H1 (cell line): Measurements from ENCODE around the gene RASAL2. TPM values are rescaled to one million over a fixed set of nuclear protein-coding genes. Genes with fewer than 3 reads are reported as not detected.

Source experiments
- CTCF ChIA-PET: fragments of 300-600 bp; sonication (Branson Sonifier 250); formaldehyde crosslinking; loops from one replicate; lab custom pipeline; 2021; ENCODE audit not compliant: partially characterized antibody; lab: Charles Lee
- POLR2A ChIA-PET: fragments of 300-600 bp; sonication (Branson Sonifier 250); formaldehyde crosslinking; loops from one replicate; lab custom pipeline; 2021; ENCODE audit warnings: inconsistent platforms; ENCODE audit not compliant: partially characterized antibody; lab: Charles Lee
- DNase-seq, 2 experiments: peaks; one replicate each; pipeline versions ENCODE4 v3.0.0 to v3.0.0-alpha.2; 2010 to 2022; ENCODE audit warnings: low spot score in 2 of 2, low read depth in 1 of 2, mixed read lengths in 1 of 2
- FAIRE-seq: peaks from 2 replicates; lab custom pipeline; 2011; peaks lifted over from hg19 to GRCh38; lab: Jason Lieb, UNC
- H2AFZ ChIP-seq: 2 replicates; pipeline ENCODE4 v1.8.1; 2012; ENCODE audit warnings: low read length, inconsistent platforms
- H2AK5ac ChIP-seq: 2 replicates; pipeline ENCODE4 v1.6.1; 2013; ENCODE audit warnings: low read depth, low read length
- H2BK120ac ChIP-seq: replicated peaks from 2 replicates; pipeline ENCODE3; 2013; ENCODE audit warnings: low read depth, low read length, inconsistent platforms
- H2BK12ac ChIP-seq: 2 replicates; pipeline ENCODE4 v1.6.1; 2013; ENCODE audit warnings: low read depth, low read length
- H2BK15ac ChIP-seq: 2 replicates; pipeline ENCODE4 v1.6.1; 2013; ENCODE audit warnings: low read length
- H2BK20ac ChIP-seq: 2 replicates; pipeline ENCODE4 v1.6.1; 2013; ENCODE audit warnings: low read length
- H2BK5ac ChIP-seq: 2 replicates; pipeline ENCODE4 v1.6.1; 2013; ENCODE audit warnings: low read depth, low read length
- H3K14ac ChIP-seq: 2 replicates; pipeline ENCODE4 v1.6.1; 2013; ENCODE audit warnings: inconsistent platforms; ENCODE audit not compliant: insufficient read length
- H3K18ac ChIP-seq: 2 replicates; pipeline ENCODE4 v1.6.1; 2013; ENCODE audit warnings: low read length; ENCODE audit errors: extremely low read depth
- H3K23ac ChIP-seq: 2 replicates; pipeline ENCODE4 v1.6.1; 2013; ENCODE audit warnings: inconsistent platforms; ENCODE audit not compliant: insufficient read length
- H3K23me2 ChIP-seq: 2 replicates; pipeline ENCODE4 v1.6.1; 2013; ENCODE audit warnings: low read depth, low read length
- H3K27ac ChIP-seq: 2 replicates; pipeline ENCODE4 v1.6.1; 2011; ENCODE audit warnings: low read depth, low read length, inconsistent platforms
- H3K27me3 ChIP-seq, 4 experiments: replicated peaks in 1 of 4; 1 replicate in 1 of 4; 2 replicates in 3 of 4; pipeline versions ENCODE4 v1.6.1 to v1.8.1; 2011 to 2013; ENCODE audit warnings: low read length in 3 of 4, mild to moderate bottlenecking in 3 of 4, inconsistent platforms in 2 of 4, mixed read lengths in 2 of 4, moderate library complexity in 1 of 4; ENCODE audit not compliant: control insufficient read depth in 3 of 4, insufficient read depth in 3 of 4; ENCODE audit errors: extremely low read depth in 1 of 4
- H3K36me3 ChIP-seq, 4 experiments: 2 replicates each; pipeline versions ENCODE4 v1.6.1 to v1.8.1; 2011 to 2013; ENCODE audit warnings: mild to moderate bottlenecking in 4 of 4, low read length in 3 of 4, moderate library complexity in 2 of 4, control low read depth in 1 of 4, inconsistent platforms in 1 of 4; ENCODE audit not compliant: insufficient read depth in 4 of 4, control insufficient read depth in 2 of 4
- H3K4ac ChIP-seq: replicated peaks from 2 replicates; pipeline ENCODE3; 2013; ENCODE audit warnings: low read length, low read depth, mixed read lengths, inconsistent platforms; ENCODE audit not compliant: insufficient read length
- H3K4me1 ChIP-seq, 4 experiments: replicated peaks in 1 of 4; 1 replicate in 1 of 4; 2 replicates in 3 of 4; pipeline versions ENCODE4 v1.6.1 to v1.8.1; 2011 to 2013; ENCODE audit warnings: low read length in 3 of 4, inconsistent platforms in 2 of 4, mixed read lengths in 1 of 4; ENCODE audit not compliant: insufficient read depth in 4 of 4, control insufficient read depth in 3 of 4
- H3K4me2 ChIP-seq, 2 experiments: 2 replicates each; pipeline versions ENCODE4 v1.6.1 to v1.8.1; 2011 to 2013; ENCODE audit warnings: low read depth in 2 of 2, low read length in 2 of 2, control low read depth in 1 of 2, inconsistent platforms in 1 of 2, mild to moderate bottlenecking in 1 of 2; ENCODE audit not compliant: insufficient read depth in 1 of 2
- H3K4me3 ChIP-seq, 4 experiments: fragments of 200-600, 300-600 bp in 1 of 4; sonication (generic), shearing (Covaris generic), sonication (Bioruptor Twin) in 1 of 4; 2 replicates each; pipeline versions ENCODE4 v1.5.1 to v1.8.1; 2011 to 2016; ENCODE audit warnings: low read length in 4 of 4, low read depth in 3 of 4, control low read depth in 2 of 4, inconsistent platforms in 2 of 4, mild to moderate bottlenecking in 2 of 4, mixed read lengths in 1 of 4, moderate library complexity in 1 of 4; ENCODE audit not compliant: insufficient read depth in 2 of 4; ENCODE audit errors: extremely low read depth in 1 of 4
- H3K56ac ChIP-seq: replicated peaks from 2 replicates; pipeline ENCODE3; 2013; ENCODE audit warnings: low read depth, mild to moderate bottlenecking, mixed read lengths, low read length, inconsistent platforms; ENCODE audit not compliant: insufficient read length
- H3K79me1 ChIP-seq: 2 replicates; pipeline ENCODE4 v1.6.1; 2013; ENCODE audit warnings: low read depth, low read length, control low read depth
- H3K79me2 ChIP-seq, 2 experiments: 2 replicates each; pipeline versions ENCODE4 v1.6.1 to v1.8.1; 2012 to 2013; ENCODE audit warnings: low read length in 2 of 2, mild to moderate bottlenecking in 2 of 2, inconsistent platforms in 1 of 2; ENCODE audit not compliant: insufficient read depth in 2 of 2, control insufficient read depth in 1 of 2
- H3K9ac ChIP-seq, 4 experiments: replicated peaks in 1 of 4; 1 replicate in 1 of 4; 2 replicates in 3 of 4; pipeline versions ENCODE4 v1.6.1 to v1.8.1; 2011 to 2013; ENCODE audit warnings: low read depth in 3 of 4, low read length in 3 of 4, control low read depth in 2 of 4, mild to moderate bottlenecking in 2 of 4, moderate library complexity in 2 of 4, inconsistent platforms in 1 of 4; ENCODE audit errors: extremely low read depth in 1 of 4
- H3K9me3 ChIP-seq, 2 experiments: 2 replicates each; pipeline versions ENCODE4 v1.6.1 to v1.8.1; 2012 to 2013; ENCODE audit warnings: mild to moderate bottlenecking in 2 of 2, moderate library complexity in 2 of 2, control low read depth in 1 of 2, inconsistent platforms in 1 of 2, low read depth in 1 of 2, low read length in 1 of 2, mixed read lengths in 1 of 2; ENCODE audit not compliant: insufficient read depth in 2 of 2
- H4K20me1 ChIP-seq, 2 experiments: replicated peaks in 1 of 2; 2 replicates each; pipeline versions ENCODE3 to v1.8.1; 2011 to 2013; ENCODE audit warnings: inconsistent platforms in 2 of 2, low read length in 2 of 2, mild to moderate bottlenecking in 1 of 2; ENCODE audit not compliant: insufficient read depth in 2 of 2, control insufficient read depth in 1 of 2
- H4K5ac ChIP-seq: 2 replicates; pipeline ENCODE4 v1.6.1; 2013; ENCODE audit warnings: low read length, low read depth, mixed read lengths, inconsistent platforms; ENCODE audit not compliant: insufficient read length
- H4K8ac ChIP-seq: 2 replicates; pipeline ENCODE4 v1.8.0; 2013; ENCODE audit warnings: mild to moderate bottlenecking, moderate library complexity, low read length, inconsistent platforms; ENCODE audit not compliant: insufficient read depth; ENCODE audit errors: extremely low read depth
- H4K91ac ChIP-seq: replicated peaks from 2 replicates; pipeline ENCODE3; 2013; ENCODE audit warnings: low read length, mixed read lengths, inconsistent platforms; ENCODE audit not compliant: insufficient read length
- ATF2 ChIP-seq: IDR thresholded peaks from 2 replicates; pipeline ENCODE4 v1.6.1; 2012; ENCODE audit warnings: low read length, inconsistent platforms
- CEBPB ChIP-seq: IDR thresholded peaks from 2 replicates; pipeline ENCODE4 v1.6.1; 2012; ENCODE audit warnings: low read depth, low read length
- HDAC6 ChIP-seq: IDR thresholded peaks from one replicate; pipeline ENCODE4 v1.7.1; 2012; ENCODE audit warnings: low read depth, mild to moderate bottlenecking, inconsistent platforms, low read length, moderate library complexity
- MAFK ChIP-seq: IDR thresholded peaks from 2 replicates; pipeline ENCODE4 v1.6.1; 2012; ENCODE audit warnings: low read depth, mild to moderate bottlenecking, improper control_type of control experiment, low read length
- RBBP5 ChIP-seq: IDR thresholded peaks from 2 replicates; pipeline ENCODE4 v1.7.1; 2012; ENCODE audit warnings: low read depth, mild to moderate bottlenecking, inconsistent platforms, low read length, moderate library complexity, borderline replicate concordance
- RFX5 ChIP-seq: IDR thresholded peaks from 2 replicates; pipeline ENCODE4 v1.6.1; 2011; ENCODE audit warnings: low read depth, low read length, improper control_type of control experiment, borderline replicate concordance
- SP1 ChIP-seq: IDR thresholded peaks from 2 replicates; pipeline ENCODE4 v1.6.1; 2011; ENCODE audit warnings: low read depth, low read length
- TCF12 ChIP-seq: IDR thresholded peaks from 2 replicates; pipeline ENCODE4 v1.6.1; 2011; ENCODE audit warnings: low read depth, mild to moderate bottlenecking, low read length
- WGBS, 2 experiments: shearing (Covaris generic) in 1 of 2; methylation state at CpG; one replicate each; pipeline versions ENCODE4 v1.1.6 to v1.1.7; 2013 to 2015; ENCODE audit warnings: low lambda C conversion rate in 2 of 2, mixed read lengths in 2 of 2, inconsistent platforms in 1 of 2, low coverage in 1 of 2, missing lambda C conversion rate in 1 of 2; ENCODE audit not compliant: insufficient replicate concordance in 2 of 2, insufficient coverage in 1 of 2, insufficient read length in 1 of 2; ENCODE audit errors: extremely low coverage in 1 of 2, missing lambda C conversion rate in 1 of 2; 5-methylcytosine and 5-hydroxymethylcytosine counted together
- polyA plus RNA-seq, 7 experiments: library from polyadenylated mRNA; depleted of rRNA in 3 of 7; stranded (reverse) in 5 of 7; unstranded in 2 of 7; fragments of >200 nt in 5 of 7; fragments of 200-250 nt in 2 of 7; gene quantifications; 1 replicate in 5 of 7; 2 replicates in 1 of 7; 4 replicates in 1 of 7; pipeline versions ENCODE4 v1.2.1 to v1.2.3, GENCODE V29; 2011 to 2013; ENCODE audit warnings: missing spikeins in 2 of 7, mixed read lengths in 2 of 7
- total RNA-seq: library from RNA; stranded (reverse); fragmentation: NEBNext Ultra II Directional; extraction: Animal tissue kit (Norgen Biotek cat#: 25700); gene quantifications from 2 replicates; pipeline ENCODE4 v1.2.1, GENCODE V29; 2021
- TF ChIP-seq, protein P1 (sequence below): IDR thresholded peaks from 2 replicates; pipeline ENCODE4 v1.6.1; 2011; ENCODE audit warnings: low read depth, mild to moderate bottlenecking, low read length; ENCODE audit not compliant: insufficient read depth

The RASAL2 gene
- total and polyA plus RNA-seq, 2 of the 8 experiments (the other 6 are each of a cell fraction or from before 2014, with no cell fraction given) = 15.9 to 32.5 TPM

DNA sequence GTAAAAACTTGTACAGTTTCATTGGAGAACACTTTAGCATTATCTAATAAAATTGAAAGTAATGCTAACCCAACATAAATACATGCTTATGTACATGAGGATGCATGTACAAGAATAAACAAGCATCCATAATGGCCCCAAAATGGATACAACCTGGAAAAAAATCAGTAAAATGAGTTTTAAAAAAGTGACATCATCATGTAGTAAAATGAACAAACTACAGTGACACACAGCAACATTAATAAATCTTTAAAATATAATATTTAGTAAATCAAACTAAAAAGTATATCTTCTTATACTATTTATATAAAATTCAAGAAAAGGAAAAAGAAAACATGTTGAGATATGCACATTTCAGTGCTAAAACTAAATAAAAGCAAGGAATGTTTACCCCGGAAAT is 262.4 kb downstream of the RASAL2 start:
- peaks cover 0 to 34% of the 10 kb centered on the region in 2 experiments; a peak in 2 of 4 replicates for H3K79me2 ChIP-seq

More for the DNA sequence above, 262.4 kb downstream of the RASAL2 start:
- FAIRE-seq = no peak
- Histone ChIP-seq H4K91ac (no peak overlapping the region), H4K8ac (no peak overlapping the region), H2BK120ac (no peak overlapping the region), H2BK15ac (no peak overlapping the region), H2AFZ (no peak overlapping the region), H2BK5ac (no peak overlapping the region), H3K79me1 (no peaks in the 10 kb centered on the region), H3K9me3 (peaks cover 4 to 5% of the 10 kb centered on the region in 2 experiments; a peak in 3 of 4 replicates), H2BK12ac (no peak overlapping the region), H3K4me2 (no peak overlapping the region), H3K23me2 (no peaks in the 10 kb centered on the region), H3K9ac (no peak overlapping the region), H3K27ac (no peak overlapping the region), H3K56ac (no peak overlapping the region), H3K14ac (no peak overlapping the region), H3K4ac (no peak overlapping the region), H3K18ac (no peak overlapping the region), H2BK20ac (no peak overlapping the region), H3K27me3 (no peaks in the 10 kb centered on the region), H3K4me3 (no peak overlapping the region), H3K36me3 (0 out of 8 replicates have a peak, but pooled peaks cover 0 to 2% (median 0%) of the 10 kb centered on the region in 4 experiments), H4K20me1 (no peaks in the 10 kb centered on the region), H4K5ac (no peak overlapping the region), H3K4me1 (no peaks in the 10 kb centered on the region), H3K23ac (no peak overlapping the region), H2AK5ac (no peak overlapping the region)
- DNase-seq = no peak
- WGBS, 2 experiments = 90% methylated on average over 1 of the region's 1 CpG; no CpG with 5 or more reads in 1 of the 2 experiments
- ChIA-PET CTCF (no interaction called here), POLR2A (no interaction called here)
- TF ChIP-seq MAFK (no peak), ATF2 (no peak), SP1 (no peak), TCF12 (no peak), CEBPB (no peak), RFX5 (no peak), RBBP5 (no peak), HDAC6 (no peak)
- TF ChIP-seq, protein P1, sequence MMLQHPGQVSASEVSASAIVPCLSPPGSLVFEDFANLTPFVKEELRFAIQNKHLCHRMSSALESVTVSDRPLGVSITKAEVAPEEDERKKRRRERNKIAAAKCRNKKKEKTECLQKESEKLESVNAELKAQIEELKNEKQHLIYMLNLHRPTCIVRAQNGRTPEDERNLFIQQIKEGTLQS = no peak
